HepG2 (cell line): ENCODE results near the gene VIM.

Experiments
- CBX5 ChIP-seq: sonication (generic); formaldehyde crosslinking; IDR thresholded peaks from 2 replicates; pipeline ENCODE4 v1.4.0; 2020; ENCODE audit warnings: missing genetic modification reagents, borderline replicate concordance
- EP300 ChIP-seq, 3 experiments: sonication (generic) in 1 of 3; formaldehyde crosslinking in 1 of 3; IDR thresholded peaks; 2 replicates each; pipeline versions ENCODE4 v1.5.1 to v1.6.1; 2011 to 2020; ENCODE audit warnings: low read depth in 2 of 3, low read length in 2 of 3, borderline replicate concordance in 1 of 3, improper control_type of control experiment in 1 of 3, mild to moderate bottlenecking in 1 of 3, missing genetic modification reagents in 1 of 3, moderate library complexity in 1 of 3
- HIVEP1 ChIP-seq: sonication (generic); formaldehyde crosslinking; IDR thresholded peaks from 2 replicates; pipeline ENCODE4 v1.4.0; 2020; ENCODE audit warnings: mild to moderate bottlenecking, missing genetic modification reagents
- HNRNPUL1 ChIP-seq: fragments of 200-400 bp; formaldehyde crosslinking; IDR thresholded peaks from 2 replicates; pipeline ENCODE4 v1.6.1; 2017; ENCODE audit warnings: low read depth, mild to moderate bottlenecking, low read length, moderate library complexity
- NFYB ChIP-seq: sonication (generic); formaldehyde crosslinking; IDR thresholded peaks from 2 replicates; pipeline ENCODE4 v1.4.0; 2020; ENCODE audit warnings: missing genetic modification reagents
- ZFX ChIP-seq: sonication (generic); formaldehyde crosslinking; IDR thresholded peaks from 2 replicates; pipeline ENCODE4 v1.4.0; 2020; ENCODE audit warnings: mild to moderate bottlenecking, low read depth, missing genetic modification reagents, moderate library complexity
- ZNF10 ChIP-seq: sonication (generic); formaldehyde crosslinking; IDR thresholded peaks from 2 replicates; pipeline ENCODE4 v1.4.0; 2020; ENCODE audit warnings: mild to moderate bottlenecking, low read depth, missing genetic modification reagents, borderline replicate concordance
- ZNF382 ChIP-seq: sonication (generic); formaldehyde crosslinking; IDR thresholded peaks from 2 replicates; pipeline ENCODE4 v1.5.0; 2020; ENCODE audit warnings: missing genetic modification reagents, mild to moderate bottlenecking, borderline replicate concordance
- TF ChIP-seq, protein P1 (sequence below): IDR thresholded peaks from 2 replicates; pipeline ENCODE4 v1.6.1; 2016; ENCODE audit warnings: missing genetic modification reagents, missing compliant biosample characterization

DNA sequence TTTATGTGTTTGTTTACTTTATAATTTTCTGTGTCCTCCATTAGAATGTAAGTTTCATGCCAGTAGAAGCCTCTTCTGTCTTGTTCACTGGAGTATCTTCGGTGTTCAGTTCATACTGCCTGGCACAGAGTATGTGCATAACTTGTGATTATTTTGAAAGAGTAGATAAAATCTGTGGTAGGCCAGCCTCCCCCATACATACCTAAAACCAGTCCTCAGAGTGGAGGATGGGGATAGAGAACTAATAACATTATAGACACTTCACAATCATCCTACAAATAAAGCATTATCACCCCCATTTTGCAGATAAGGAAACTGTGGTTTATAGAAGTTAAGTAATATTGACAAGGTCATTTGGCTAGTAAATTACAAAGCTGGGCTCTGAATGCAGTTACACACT lies 28.0 kb downstream of the VIM start:
- TF ChIP-seq CBX5 (CRISPR knock-in tag): no peak
- TF ChIP-seq ZNF382 (CRISPR knock-in tag): no peak
- no peak for TF ChIP-seq EP300 (IDR thresholded peaks at IDR 0.05; ENCODE audit: low read depth in 2 of 2, low read length in 2 of 2)
- no peak for TF ChIP-seq EP300 (CRISPR knock-in tag; IDR thresholded peaks at IDR 0.05; ENCODE audit: borderline replicate concordance)
- TF ChIP-seq, protein P1, sequence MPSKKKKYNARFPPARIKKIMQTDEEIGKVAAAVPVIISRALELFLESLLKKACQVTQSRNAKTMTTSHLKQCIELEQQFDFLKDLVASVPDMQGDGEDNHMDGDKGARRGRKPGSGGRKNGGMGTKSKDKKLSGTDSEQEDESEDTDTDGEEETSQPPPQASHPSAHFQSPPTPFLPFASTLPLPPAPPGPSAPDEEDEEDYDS (CRISPR knock-in tag): no peak
- no peak for TF ChIP-seq HNRNPUL1
- no peak for TF ChIP-seq NFYB
- no peak for TF ChIP-seq ZFX (CRISPR knock-in tag)
- TF ChIP-seq ZNF10 (CRISPR knock-in tag): no peak
- TF ChIP-seq HIVEP1 (CRISPR knock-in tag): no peak
